K562 (cell line): ENCODE results near the gene RHBDD1. TPM values are rescaled to one million over a fixed set of nuclear protein-coding genes. Genes with fewer than 3 reads are reported as not detected.

Experiments used
- ATAC-seq: fragments of 200-7000 bp; cut with Tn5 transposase; 3 replicates; pipeline ENCODE4 v1.9.1; 2020; ENCODE audit warnings: moderate library complexity
- BruUV-seq: library from RNA; stranded (reverse); fragments of 400-500 nt; replicated peaks from 2 replicates; lab custom pipeline; 2021; lab: Mats Ljungman, UMichigan
- CTCF ChIA-PET: fragments of 300-600 bp; formaldehyde crosslinking; extraction: SDS; loops from one replicate; lab custom pipeline; 2021; ENCODE audit warnings: low intra/inter-chr PET ratio; lab: Yijun Ruan, JAX
- POLR2A ChIA-PET: fragments of 300-600, 350-650 bp; sonication (Branson Sonifier 250); formaldehyde crosslinking; extraction: SDS; loops from one replicate; lab custom pipeline; 2021; ENCODE audit warnings: antibody characterized with exemption, inconsistent platforms; lab: Yijun Ruan, JAX
- DNase-seq, 4 experiments: peaks; one replicate each; pipeline versions ENCODE4 v3.0.0 to v3.0.0-alpha.2; 2011 to 2018; ENCODE audit warnings: low spot score in 3 of 4, mixed read lengths in 3 of 4; ENCODE audit errors: extremely low read depth in 1 of 4
- FAIRE-seq: peaks from 2 replicates; lab custom pipeline; 2011; peaks lifted over from hg19 to GRCh38; lab: Jason Lieb, UNC
- H2AFZ ChIP-seq: 2 replicates; pipeline ENCODE4 v1.6.0; 2011; ENCODE audit warnings: low read depth, low read length, control low read depth, inconsistent platforms
- H3K27ac ChIP-seq: fragments of 200-600 bp; 3 replicates; pipeline ENCODE4 v1.8.0; 2011; ENCODE audit warnings: low read depth, mild to moderate bottlenecking, control low read depth, inconsistent platforms, low read length, moderate library complexity, mixed read lengths; ENCODE audit errors: extremely low read depth
- H3K27me3 ChIP-seq, 2 experiments: fragments of 300-600 bp in 1 of 2; 2 replicates in 1 of 2; 3 replicates in 1 of 2; pipeline versions ENCODE4 v1.6.0 to v1.8.0; 2011; ENCODE audit warnings: inconsistent platforms in 2 of 2, low read length in 2 of 2, mild to moderate bottlenecking in 1 of 2, mixed read lengths in 1 of 2, moderate library complexity in 1 of 2; ENCODE audit not compliant: control insufficient read depth in 2 of 2, insufficient read depth in 2 of 2
- H3K36me3 ChIP-seq: fragments of 300-600 bp; 3 replicates; pipeline ENCODE4 v1.8.0; 2011; ENCODE audit warnings: mild to moderate bottlenecking, low read length, inconsistent platforms; ENCODE audit not compliant: control insufficient read depth, insufficient read depth
- H3K4me1 ChIP-seq, 2 experiments: fragments of 200-600 bp in 1 of 2; replicated peaks in 1 of 2; 2 replicates in 1 of 2; 3 replicates in 1 of 2; pipeline versions ENCODE4 v1.5.1 to v1.8.0; 2011; ENCODE audit warnings: inconsistent platforms in 2 of 2, low read length in 2 of 2, mild to moderate bottlenecking in 1 of 2, mixed read lengths in 1 of 2, moderate library complexity in 1 of 2; ENCODE audit not compliant: control insufficient read depth in 2 of 2, insufficient read depth in 2 of 2
- H3K4me2 ChIP-seq: 2 replicates; pipeline ENCODE4 v1.6.1; 2011; ENCODE audit warnings: low read length, control low read depth, inconsistent platforms, mixed read lengths; ENCODE audit not compliant: insufficient read depth
- H3K4me3 ChIP-seq: fragments of 200-600 bp; sonication (generic), shearing (Covaris generic); 2 replicates; pipeline ENCODE4 v1.5.1; 2016; ENCODE audit warnings: control low read depth, inconsistent platforms
- H3K79me2 ChIP-seq: fragments of 200-600 bp; 3 replicates; pipeline ENCODE4 v1.8.0; 2011; ENCODE audit warnings: low read length, inconsistent platforms; ENCODE audit not compliant: control insufficient read depth, insufficient read depth
- H3K9ac ChIP-seq, 2 experiments: 2 replicates each; pipeline versions ENCODE4 v1.6.0 to v1.6.1; 2011; ENCODE audit warnings: low read depth in 2 of 2, low read length in 2 of 2, control low read depth in 1 of 2, inconsistent platforms in 1 of 2, mild to moderate bottlenecking in 1 of 2, mixed read lengths in 1 of 2; ENCODE audit not compliant: insufficient read depth in 1 of 2
- H3K9me1 ChIP-seq: one replicate; pipeline ENCODE4 v1.6.0; 2011; ENCODE audit warnings: inconsistent platforms, mild to moderate bottlenecking, low read length, moderate library complexity; ENCODE audit not compliant: control insufficient read depth, insufficient read depth
- H3K9me3 ChIP-seq: replicated peaks from 2 replicates; pipeline ENCODE4 v1.5.1; 2011; ENCODE audit warnings: low read depth, low read length, inconsistent platforms; ENCODE audit not compliant: control insufficient read depth, insufficient read depth
- H4K20me1 ChIP-seq: replicated peaks from 2 replicates; pipeline ENCODE4 v1.6.1; 2011; ENCODE audit warnings: low read length, inconsistent platforms, mixed read lengths; ENCODE audit not compliant: control insufficient read depth, insufficient read depth
- ARID1B ChIP-seq: fragments of 450-650 bp; IDR thresholded peaks from 2 replicates; pipeline ENCODE4 v1.6.1; 2016; ENCODE audit warnings: antibody characterized with exemption, mild to moderate bottlenecking, inconsistent platforms
- CEBPG ChIP-seq, 3 experiments: fragments of 200-800 bp in 1 of 3; sonication (Bioruptor generic) in 1 of 3; sonication (generic) in 1 of 3; formaldehyde crosslinking in 1 of 3; IDR thresholded peaks in 2 of 3; conservative IDR thresholded peaks in 1 of 3; 2 replicates each; pipeline versions ENCODE4 v1.6.1 to v1.8.0; 2016 to 2022; ENCODE audit warnings: missing compliant biosample characterization in 2 of 3, missing genetic modification characterization in 2 of 3, mild to moderate bottlenecking in 1 of 3, missing genetic modification reagents in 1 of 3
- GATAD2B ChIP-seq: fragments of 450-650 bp; IDR thresholded peaks from 2 replicates; pipeline ENCODE4 v1.6.1; 2017; ENCODE audit warnings: mild to moderate bottlenecking, borderline replicate concordance
- MAFG ChIP-seq: fragments of 450-650 bp; conservative IDR thresholded peaks from 2 replicates; pipeline ENCODE4 v1.6.1; 2016; ENCODE audit warnings: missing genetic modification characterization, missing compliant biosample characterization
- MAFK ChIP-seq: IDR thresholded peaks from 2 replicates; pipeline ENCODE4 v1.6.1; 2011; ENCODE audit warnings: low read length, improper control_type of control experiment
- MEIS2 ChIP-seq: fragments of 450-650 bp; IDR thresholded peaks from 2 replicates; pipeline ENCODE4 v1.6.1; 2014; ENCODE audit warnings: mild to moderate bottlenecking; ENCODE audit not compliant: partially characterized antibody
- NUFIP1 ChIP-seq: fragments of 450-650 bp; IDR thresholded peaks from 2 replicates; pipeline ENCODE4 v1.6.1; 2018; ENCODE audit not compliant: partially characterized antibody
- PBX2 ChIP-seq, 2 experiments: IDR thresholded peaks in 1 of 2; conservative IDR thresholded peaks in 1 of 2; 2 replicates each; pipeline ENCODE4 v1.6.1; 2016; ENCODE audit warnings: low read depth in 2 of 2, mild to moderate bottlenecking in 1 of 2, missing compliant biosample characterization in 1 of 2, missing genetic modification characterization in 1 of 2, moderate library complexity in 1 of 2
- PCBP1 ChIP-seq: fragments of 200-400 bp; formaldehyde crosslinking; IDR thresholded peaks from 2 replicates; pipeline ENCODE4 v1.6.1; 2018; ENCODE audit warnings: mild to moderate bottlenecking, low read depth, low read length; ENCODE audit not compliant: poor library complexity, severe bottlenecking
- POLR2A ChIP-seq: fragments of 450-650 bp; conservative IDR thresholded peaks from 2 replicates; pipeline ENCODE4 v1.6.1; 2016
- POLR2H ChIP-seq: IDR thresholded peaks from 2 replicates; pipeline ENCODE4 v1.6.1; 2016; ENCODE audit warnings: missing genetic modification characterization, low read depth, mild to moderate bottlenecking, control low read depth, missing compliant biosample characterization, moderate library complexity
- SIN3A ChIP-seq, 2 experiments: fragments of 150-350 bp in 1 of 2; IDR thresholded peaks; 2 replicates each; pipeline ENCODE4 v1.6.1; 2011 to 2016; ENCODE audit warnings: borderline replicate concordance in 2 of 2, low read depth in 2 of 2, low read length in 2 of 2, mild to moderate bottlenecking in 2 of 2, moderate library complexity in 2 of 2; ENCODE audit not compliant: control insufficient read depth in 1 of 2
- ZNF212 ChIP-seq: fragments of 450-650 bp; formaldehyde crosslinking; IDR thresholded peaks from 2 replicates; pipeline ENCODE4 v1.4.0; 2020; ENCODE audit warnings: mild to moderate bottlenecking
- ZNF316 ChIP-seq: fragments of 450-650 bp; IDR thresholded peaks from 2 replicates; pipeline ENCODE4 v1.6.1; 2016
- WGBS: fragments of 100-300 bp; shearing (Covaris generic); methylation state at CpG from one replicate; pipeline ENCODE4 v1.1.6; 2016; ENCODE audit warnings: low coverage, mixed read lengths; ENCODE audit not compliant: insufficient coverage; ENCODE audit errors: missing lambda C conversion rate; 5-methylcytosine and 5-hydroxymethylcytosine counted together
- in situ Hi-C: fragments of 300-500 bp; cut with MboI; formaldehyde crosslinking; loops from 4 replicates; pipeline ENCODE4 v1.15.0; 2018; ENCODE audit warnings: inconsistent platforms, mixed read lengths
- intact Hi-C: fragments of 100-400 bp; cut with micrococcal nuclease; formaldehyde crosslinking; loops from 2 replicates; pipeline ENCODE4 v1.14.2; 2022
- polyA plus RNA-seq, 8 experiments: library from polyadenylated mRNA; depleted of rRNA in 4 of 8; stranded (reverse) in 5 of 8; unstranded in 3 of 8; fragments of >200 nt; fragmentation: Nextera tagmentation in 2 of 8; fragmentation: Illumina TruSeq in 1 of 8; extraction: Ambion mirVana in 2 of 8; extraction: Trizol in 1 of 8; gene quantifications; 2 replicates each; pipeline versions ENCODE4 v1.2.1 to v1.2.3, GENCODE V29; 2011 to 2014; ENCODE audit warnings: inconsistent platforms in 1 of 8, missing spikeins in 1 of 8
- total RNA-seq, 7 experiments: library from RNA; depleted of rRNA in 6 of 7; stranded (reverse); fragments of >200 nt in 6 of 7; fragmentation: Illumina TruSeq in 2 of 7; extraction: Trizol in 2 of 7; gene quantifications; 2 replicates each; pipeline versions ENCODE4 v1.2.1 to v1.2.3, GENCODE V29; 2011 to 2021; ENCODE audit warnings: low replicate concordance in 1 of 7

The RHBDD1 gene
- total and polyA plus RNA-seq, 9 of the 15 experiments (the other 6 are each of a cell fraction or from before 2014, with no cell fraction given) = 4.8 to 34.8 (median 15.6) TPM

GRCh38 chr2:226835420-226835795 lies 446 bp upstream of the RHBDD1 start (continued):
- TF ChIP-seq GATAD2B = no peak
- TF ChIP-seq PCBP1 = no peak
- peak; percentile 97 for TF ChIP-seq ARID1B

DNA sequence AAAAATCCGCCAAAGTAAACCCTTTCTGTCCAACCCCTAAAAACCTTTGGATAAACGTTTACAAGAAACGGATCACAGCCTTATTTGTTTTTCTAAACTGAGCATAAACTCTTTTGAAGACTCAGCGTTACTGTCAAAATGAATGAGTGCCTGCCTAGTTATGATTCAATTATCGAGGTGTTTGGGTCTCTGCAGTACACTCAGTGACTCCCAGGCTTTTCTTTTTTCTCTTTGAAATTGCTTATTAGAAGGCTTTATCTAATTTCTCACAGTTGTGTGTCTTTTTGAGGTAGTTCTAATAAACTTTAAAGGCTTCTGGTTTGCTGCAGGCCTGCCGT lies 663 bp downstream of the RHBDD1 start:
- H3K9me1 ChIP-seq = no peaks in the 10 kb centered on the region
- peaks cover 12% of the 10 kb centered on the region; the same call in 2 of the 3 replicates for H3K36me3 ChIP-seq
- H3K79me2 ChIP-seq = peaks cover 89% of the 10 kb centered on the region
- no peaks in the 10 kb centered on the region for H3K27me3 ChIP-seq
- intact Hi-C loops (loop anchor here (1.0 kb wide), 1 partner anchor 143 kb away; no protein-coding TSS in a partner anchor), in situ Hi-C loops (no loop called here)
- H3K27ac ChIP-seq = peak overlapping the region; percentile 100
- H3K4me1 ChIP-seq = peaks cover 9% of the 10 kb centered on the region in 2 experiments
- DNase-seq (no peak), ATAC-seq (no peak), FAIRE-seq (no peak)
- no peaks in the 10 kb centered on the region for H3K9me3 ChIP-seq
- H2AFZ ChIP-seq = peak overlapping the region; percentile 10
- H4K20me1 ChIP-seq = no peaks in the 10 kb centered on the region
- H3K9ac ChIP-seq = peak overlapping the region; percentile 95 to 97
- peak overlapping the region; percentile 75 for H3K4me3 ChIP-seq
- WGBS = 0% methylated on average over 6 of the region's 6 CpGs
- CTCF ChIA-PET = no interaction called here
- POLR2A ChIA-PET = interaction anchor here (2.0 to 2.6 kb wide), 2 partner anchors 11 to 26 kb away, joined by 7 to 16 read pairs; no protein-coding TSS in a partner anchor
- TF ChIP-seq CEBPG (CRISPR knock-in tag; IDR thresholded peaks at IDR 0.05) (no peak), CEBPG (tag; conservative IDR thresholded peaks at IDR 0.05 in 1 of 2, IDR thresholded peaks at IDR 0.05 in 1 of 2) (0 out of 4 replicates have a peak, but pooled peaks of 1 of the 2 experiments have one; percentile 4), ZNF212 (CRISPR knock-in tag) (no peak), NUFIP1 (no peak), MAFG (tag) (peak; percentile 45), ZNF316 (0 out of 2 replicates have a peak, but pooled peaks have one; percentile 29), MAFK (peak; percentile 16; the same call in 1 of the 2 replicates), POLR2H (tag) (0 out of 2 replicates have a peak, but pooled peaks have one; percentile 12), MEIS2 (peak; percentile 67), POLR2A (no peak), PBX2 (CRISPR knock-in tag; IDR thresholded peaks at IDR 0.05; ENCODE audit: low read depth) (no peak), PBX2 (tag; conservative IDR thresholded peaks at IDR 0.05; ENCODE audit: low read depth) (peak; percentile 68), SIN3A (IDR thresholded peaks at IDR 0.05; ENCODE audit: borderline replicate concordance in 2 of 2, control insufficient read depth in 1 of 2, low read depth in 2 of 2, low read length in 2 of 2) (0 out of 4 replicates have a peak, but pooled peaks of 1 of the 2 experiments have one; percentile 17)
- H3K4me2 ChIP-seq = peak overlapping the region; percentile 89
- no TSS peak for BruUV-seq
